K562 (cell line): ENCODE measurements around the gene SEC14L5. TPM values are rescaled to one million over a fixed set of nuclear protein-coding genes. Genes with fewer than 3 reads are reported as not detected.

Experiments
- ATAC-seq: fragments of 200-7000 bp; cut with Tn5 transposase; 3 replicates; pipeline ENCODE4 v1.9.1; 2020; ENCODE audit warnings: moderate library complexity
- BruUV-seq: library from RNA; stranded (reverse); fragments of 400-500 nt; replicated peaks from 2 replicates; lab custom pipeline; 2021; lab: Mats Ljungman, UMichigan
- CTCF ChIA-PET: fragments of 300-600 bp; formaldehyde crosslinking; extraction: SDS; loops from one replicate; lab custom pipeline; 2021; ENCODE audit warnings: low intra/inter-chr PET ratio; lab: Yijun Ruan, JAX
- POLR2A ChIA-PET: fragments of 300-600, 350-650 bp; sonication (Branson Sonifier 250); formaldehyde crosslinking; extraction: SDS; loops from one replicate; lab custom pipeline; 2021; ENCODE audit warnings: antibody characterized with exemption, inconsistent platforms; lab: Yijun Ruan, JAX
- DNase-seq, 4 experiments: peaks; one replicate each; pipeline versions ENCODE4 v3.0.0 to v3.0.0-alpha.2; 2011 to 2018; ENCODE audit warnings: low spot score in 3 of 4, mixed read lengths in 3 of 4; ENCODE audit errors: extremely low read depth in 1 of 4
- FAIRE-seq: peaks from 2 replicates; lab custom pipeline; 2011; peaks lifted over from hg19 to GRCh38; lab: Jason Lieb, UNC
- H2AFZ ChIP-seq: 2 replicates; pipeline ENCODE4 v1.6.0; 2011; ENCODE audit warnings: low read depth, low read length, control low read depth, inconsistent platforms
- H3K27ac ChIP-seq: fragments of 200-600 bp; 3 replicates; pipeline ENCODE4 v1.8.0; 2011; ENCODE audit warnings: low read depth, mild to moderate bottlenecking, control low read depth, inconsistent platforms, low read length, moderate library complexity, mixed read lengths; ENCODE audit errors: extremely low read depth
- H3K27me3 ChIP-seq, 2 experiments: fragments of 300-600 bp in 1 of 2; 2 replicates in 1 of 2; 3 replicates in 1 of 2; pipeline versions ENCODE4 v1.6.0 to v1.8.0; 2011; ENCODE audit warnings: inconsistent platforms in 2 of 2, low read length in 2 of 2, mild to moderate bottlenecking in 1 of 2, mixed read lengths in 1 of 2, moderate library complexity in 1 of 2; ENCODE audit not compliant: control insufficient read depth in 2 of 2, insufficient read depth in 2 of 2
- H3K36me3 ChIP-seq: fragments of 300-600 bp; 3 replicates; pipeline ENCODE4 v1.8.0; 2011; ENCODE audit warnings: mild to moderate bottlenecking, low read length, inconsistent platforms; ENCODE audit not compliant: control insufficient read depth, insufficient read depth
- H3K4me1 ChIP-seq, 2 experiments: fragments of 200-600 bp in 1 of 2; replicated peaks in 1 of 2; 2 replicates in 1 of 2; 3 replicates in 1 of 2; pipeline versions ENCODE4 v1.5.1 to v1.8.0; 2011; ENCODE audit warnings: inconsistent platforms in 2 of 2, low read length in 2 of 2, mild to moderate bottlenecking in 1 of 2, mixed read lengths in 1 of 2, moderate library complexity in 1 of 2; ENCODE audit not compliant: control insufficient read depth in 2 of 2, insufficient read depth in 2 of 2
- H3K4me2 ChIP-seq: 2 replicates; pipeline ENCODE4 v1.6.1; 2011; ENCODE audit warnings: low read length, control low read depth, inconsistent platforms, mixed read lengths; ENCODE audit not compliant: insufficient read depth
- H3K4me3 ChIP-seq: fragments of 200-600 bp; sonication (generic), shearing (Covaris generic); 2 replicates; pipeline ENCODE4 v1.5.1; 2016; ENCODE audit warnings: control low read depth, inconsistent platforms
- H3K79me2 ChIP-seq: fragments of 200-600 bp; 3 replicates; pipeline ENCODE4 v1.8.0; 2011; ENCODE audit warnings: low read length, inconsistent platforms; ENCODE audit not compliant: control insufficient read depth, insufficient read depth
- H3K9ac ChIP-seq, 2 experiments: 2 replicates each; pipeline versions ENCODE4 v1.6.0 to v1.6.1; 2011; ENCODE audit warnings: low read depth in 2 of 2, low read length in 2 of 2, control low read depth in 1 of 2, inconsistent platforms in 1 of 2, mild to moderate bottlenecking in 1 of 2, mixed read lengths in 1 of 2; ENCODE audit not compliant: insufficient read depth in 1 of 2
- H3K9me1 ChIP-seq: one replicate; pipeline ENCODE4 v1.6.0; 2011; ENCODE audit warnings: inconsistent platforms, mild to moderate bottlenecking, low read length, moderate library complexity; ENCODE audit not compliant: control insufficient read depth, insufficient read depth
- H3K9me3 ChIP-seq: replicated peaks from 2 replicates; pipeline ENCODE4 v1.5.1; 2011; ENCODE audit warnings: low read depth, low read length, inconsistent platforms; ENCODE audit not compliant: control insufficient read depth, insufficient read depth
- H4K20me1 ChIP-seq: replicated peaks from 2 replicates; pipeline ENCODE4 v1.6.1; 2011; ENCODE audit warnings: low read length, inconsistent platforms, mixed read lengths; ENCODE audit not compliant: control insufficient read depth, insufficient read depth
- ATF6 ChIP-seq: sonication (generic); formaldehyde crosslinking; IDR thresholded peaks from 2 replicates; pipeline ENCODE4 v1.4.0; 2020; ENCODE audit warnings: mild to moderate bottlenecking, missing genetic modification reagents
- CBX1 ChIP-seq: sonication (generic); IDR thresholded peaks from 2 replicates; pipeline ENCODE4 v1.6.1; 2016; ENCODE audit warnings: antibody characterized with exemption, low read depth, mild to moderate bottlenecking
- FOS ChIP-seq: IDR thresholded peaks from 3 replicates; pipeline ENCODE4 v1.6.1; 2011; ENCODE audit not compliant: insufficient read length; ENCODE audit errors: extremely low read depth
- LEF1 ChIP-seq: fragments of 450-650 bp; IDR thresholded peaks from 2 replicates; pipeline ENCODE4 v1.6.1; 2016; ENCODE audit warnings: mild to moderate bottlenecking
- MLX ChIP-seq, 2 experiments: fragments of 450-650 bp in 1 of 2; sonication (generic) in 1 of 2; formaldehyde crosslinking; conservative IDR thresholded peaks; 2 replicates each; pipeline versions ENCODE4 v1.4.0 to v1.8.1; 2020 to 2022; ENCODE audit warnings: mild to moderate bottlenecking in 1 of 2, missing genetic modification reagents in 1 of 2
- NELFE ChIP-seq: IDR thresholded peaks from 2 replicates; pipeline ENCODE4 v1.6.1; 2011; ENCODE audit warnings: mild to moderate bottlenecking; ENCODE audit not compliant: insufficient read depth, insufficient read length
- RBM25 ChIP-seq: fragments of 200-400 bp; formaldehyde crosslinking; IDR thresholded peaks from 2 replicates; pipeline ENCODE4 v1.6.1; 2018; ENCODE audit warnings: low read length, low read depth, moderate library complexity; ENCODE audit not compliant: severe bottlenecking
- SRF ChIP-seq, 2 experiments: fragments of 250-450, 450-650 bp in 1 of 2; sonication (Bioruptor Pico) in 1 of 2; sonication (generic) in 1 of 2; formaldehyde crosslinking; IDR thresholded peaks; 2 replicates each; pipeline versions ENCODE4 v1.5.0 to v1.5.1; 2020 to 2022; ENCODE audit warnings: mild to moderate bottlenecking in 1 of 2, missing genetic modification reagents in 1 of 2
- TFAP4 ChIP-seq: sonication (generic); formaldehyde crosslinking; IDR thresholded peaks from 2 replicates; pipeline ENCODE4 v1.8.0; 2022; ENCODE audit warnings: missing genetic modification reagents, mild to moderate bottlenecking, moderate library complexity, borderline replicate concordance
- ZBTB43 ChIP-seq: sonication (generic); formaldehyde crosslinking; IDR thresholded peaks from 2 replicates; pipeline ENCODE4 v1.8.0; 2023; ENCODE audit warnings: mild to moderate bottlenecking, missing genetic modification reagents
- ZNF311 ChIP-seq: fragments of 250-450 bp; sonication (Bioruptor Pico); IDR thresholded peaks from 2 replicates; pipeline ENCODE4 v1.4.0; 2020; ENCODE audit warnings: mild to moderate bottlenecking, moderate library complexity
- WGBS: fragments of 100-300 bp; shearing (Covaris generic); methylation state at CpG from one replicate; pipeline ENCODE4 v1.1.6; 2016; ENCODE audit warnings: low coverage, mixed read lengths; ENCODE audit not compliant: insufficient coverage; ENCODE audit errors: missing lambda C conversion rate; 5-methylcytosine and 5-hydroxymethylcytosine counted together
- in situ Hi-C: fragments of 300-500 bp; cut with MboI; formaldehyde crosslinking; loops from 4 replicates; pipeline ENCODE4 v1.15.0; 2018; ENCODE audit warnings: inconsistent platforms, mixed read lengths
- intact Hi-C: fragments of 100-400 bp; cut with micrococcal nuclease; formaldehyde crosslinking; loops from 2 replicates; pipeline ENCODE4 v1.14.2; 2022
- polyA plus RNA-seq, 8 experiments: library from polyadenylated mRNA; depleted of rRNA in 4 of 8; stranded (reverse) in 5 of 8; unstranded in 3 of 8; fragments of >200 nt; fragmentation: Nextera tagmentation in 2 of 8; fragmentation: Illumina TruSeq in 1 of 8; extraction: Ambion mirVana in 2 of 8; extraction: Trizol in 1 of 8; gene quantifications; 2 replicates each; pipeline versions ENCODE4 v1.2.1 to v1.2.3, GENCODE V29; 2011 to 2014; ENCODE audit warnings: inconsistent platforms in 1 of 8, missing spikeins in 1 of 8
- total RNA-seq, 7 experiments: library from RNA; depleted of rRNA in 6 of 7; stranded (reverse); fragments of >200 nt in 6 of 7; fragmentation: Illumina TruSeq in 2 of 7; extraction: Trizol in 2 of 7; gene quantifications; 2 replicates each; pipeline versions ENCODE4 v1.2.1 to v1.2.3, GENCODE V29; 2011 to 2021; ENCODE audit warnings: low replicate concordance in 1 of 7

The SEC14L5 gene
- total and polyA plus RNA-seq, 9 of the 15 experiments (the other 6 are each of a cell fraction or from before 2014, with no cell fraction given): 0.11 TPM; not detected in 8

- H3K36me3 ChIP-seq: no peaks in the 10 kb centered on the region
- H2AFZ ChIP-seq: no peak overlapping the region
- peaks cover 12 to 60% of the 10 kb centered on the region in 2 experiments; a peak in 4 of 5 replicates for H3K27me3 ChIP-seq
- FAIRE-seq (no peak), ATAC-seq (no peak)
- H3K9me1 ChIP-seq: no peaks in the 10 kb centered on the region
- H3K4me1 ChIP-seq: peaks cover 0 to 5% of the 10 kb centered on the region in 2 experiments; a peak in 1 of 5 replicates
- BruUV-seq: no TSS peak
- CTCF ChIA-PET: no interaction called here
- intact Hi-C loops: no loop called here
- 19% methylated on average over 5 of the region's 5 CpGs for WGBS
- H3K4me3 ChIP-seq: no peak overlapping the region
- in situ Hi-C loops: no loop called here
- no peaks in the 10 kb centered on the region; the same call in 1 of the 2 replicates for H4K20me1 ChIP-seq
- POLR2A ChIA-PET: interaction anchor here (0.8 kb wide), 1 partner anchor 16 kb away, joined by 4 read pairs; the partner anchor contains the start of gene NAGPA
- no peaks in the 10 kb centered on the region for H3K79me2 ChIP-seq
- TF ChIP-seq ZNF311 (no peak), ATF6 (no peak)
- TF ChIP-seq, all 486 proteins: peak for 0
- Histone ChIP-seq H3K9me3 (no peaks in the 10 kb centered on the region), H3K27ac (no peak overlapping the region), H3K9ac (no peak overlapping the region), H3K4me2 (no peak overlapping the region)
- no peak for DNase-seq
Observed at GRCh38 chr16:5017678-5017969, 59.5 kb downstream of the SEC14L5 start.

- FAIRE-seq (no peak), DNase-seq (no peak), ATAC-seq (no peak)
- Histone ChIP-seq H3K4me2 (no peak overlapping the region), H3K36me3 (no peaks in the 10 kb centered on the region), H3K27me3 (peaks cover 13 to 68% of the 10 kb centered on the region in 2 experiments; a peak in 4 of 5 replicates), H3K9ac (no peak overlapping the region), H2AFZ (no peak overlapping the region), H3K4me3 (no peak overlapping the region), H3K9me3 (no peaks in the 10 kb centered on the region), H3K4me1 (peaks cover 0 to 5% of the 10 kb centered on the region in 2 experiments; a peak in 1 of 5 replicates), H3K27ac (no peak overlapping the region), H3K9me1 (no peaks in the 10 kb centered on the region), H4K20me1 (no peaks in the 10 kb centered on the region; the same call in 1 of the 2 replicates), H3K79me2 (no peaks in the 10 kb centered on the region)
- ChIA-PET CTCF (no interaction called here), POLR2A (interaction anchor here (0.6 kb wide), 1 partner anchor 909 kb away, joined by 5 read pairs; no protein-coding TSS in a partner anchor)
- no TSS peak for BruUV-seq
- 2% methylated on average over 9 of the region's 9 CpGs for WGBS
- in situ Hi-C loops (no loop called here), intact Hi-C loops (no loop called here)
- TF ChIP-seq LEF1 (no peak), RBM25 (no peak), MLX (CRISPR knock-in tag; conservative IDR thresholded peaks at IDR 0.05) (no peak), SRF (CRISPR knock-in tag; IDR thresholded peaks at IDR 0.05) (no peak), TFAP4 (CRISPR knock-in tag) (no peak), FOS (no peak), NELFE (no peak), ZBTB43 (CRISPR knock-in tag) (no peak), CBX1 (no peak)
Observed at GRCh38 chr16:5018793-5019192, 60.7 kb downstream of the SEC14L5 start.
